Breast epithelium (tissue), 3 donors: ENCODE data around the gene OR1J1. TPM values are rescaled to one million over a fixed set of nuclear protein-coding genes. Genes with fewer than 3 reads are reported as not detected.

ENCODE experiments used
- total RNA-seq, 3 donors: library from RNA; depleted of rRNA; stranded (reverse); fragments of >200 nt; gene quantifications; one replicate each; pipeline ENCODE4 v1.1.0, GENCODE V29; 2016

The OR1J1 gene
- total RNA-seq, 3 donors from 2014 or later: not detected

Other genes with a start within 250 kb of the OR1J1 start
- gene LHX6, start 249.0 kb downstream of the OR1J1 start, total RNA-seq: 1 to 10 TPM; 1.8 to 9.8 (median 4.8) TPM
- 10 to 100 TPM; 10.4 to 20.9 (median 13.4) TPM for gene RBM18, start 213.1 kb downstream of the OR1J1 start, total RNA-seq
- 10 to 100 TPM; 32.5 to 55.3 (median 44.9) TPM for gene MRRF, start 213.0 kb downstream of the OR1J1 start, total RNA-seq
- gene PTGS1, start 106.9 kb downstream of the OR1J1 start, total RNA-seq: 1 to 10 TPM; 2.6 to 8.0 (median 4.5) TPM
- not detected for gene OR1J2, start 32.9 kb upstream of the OR1J1 start, total RNA-seq
- not detected for gene OR1J4, start 41.2 kb upstream of the OR1J1 start, total RNA-seq
- gene OR1N1, start 49.4 kb upstream of the OR1J1 start, total RNA-seq: not detected
- gene OR1N2, start 75.2 kb upstream of the OR1J1 start, total RNA-seq: under 1 TPM in 1 of 3 donors, not detected in 2; 0.73 TPM
- gene OR1L8, start 105.5 kb upstream of the OR1J1 start, total RNA-seq: under 1 TPM in 2 of 3 donors, not detected in 1; 0.44 to 0.48 TPM
- under 1 TPM in 1 of 3 donors, not detected in 2; 0.44 TPM for gene OR1Q1, start 136.8 kb upstream of the OR1J1 start, total RNA-seq
- gene OR1B1, start 179.7 kb upstream of the OR1J1 start, total RNA-seq: not detected
- gene OR1L1, start 183.8 kb upstream of the OR1J1 start, total RNA-seq: not detected
- gene OR1L3, start 197.2 kb upstream of the OR1J1 start, total RNA-seq: not detected
- gene OR1L4, start 246.1 kb upstream of the OR1J1 start, total RNA-seq: not detected